GM12801 (cell line): Measurements from ENCODE around the gene MRGPRF.

ENCODE experiments used
- CTCF ChIP-seq: IDR thresholded peaks from one replicate; pipeline ENCODE4 v1.5.1; 2011; ENCODE audit warnings: control low read depth; ENCODE audit not compliant: insufficient read length; ENCODE audit errors: extremely low read depth

The MRGPRF gene

GRCh38 chr11:68968306-68969250, 44.5 kb downstream of the MRGPRF start:
- TF ChIP-seq CTCF: no peak

GRCh38 chr11:68966894-68967780, 45.9 kb downstream of the MRGPRF start:
- TF ChIP-seq CTCF: no peak

GRCh38 chr11:68965901-68966853, 46.9 kb downstream of the MRGPRF start:
- TF ChIP-seq CTCF: no peak

- no peak for TF ChIP-seq CTCF
Observed at GRCh38 chr11:68963779-68964178, 49.3 kb downstream of the MRGPRF start.

- TF ChIP-seq CTCF: no peak
Observed at GRCh38 chr11:68962527-68963250, 50.4 kb downstream of the MRGPRF start.

- no peak for TF ChIP-seq CTCF
Observed at GRCh38 chr11:68961245-68961644, 51.8 kb downstream of the MRGPRF start.
